SKM-1 (cell line): Measurements from ENCODE around the gene ULK2.

Source experiments
- DNase-seq: peaks from one replicate; lab custom pipeline; 2025; ENCODE audit not compliant: unreplicated experiment; lab: John Stamatoyannopoulos, UW

Gene ULK2

GRCh38 chr17:19728084-19728495 is 139.6 kb downstream of the ULK2 start:
- no peak for DNase-seq

GRCh38 chr17:19727501-19728078 is 140.1 kb downstream of the ULK2 start:
- DNase-seq = no peak

DNA sequence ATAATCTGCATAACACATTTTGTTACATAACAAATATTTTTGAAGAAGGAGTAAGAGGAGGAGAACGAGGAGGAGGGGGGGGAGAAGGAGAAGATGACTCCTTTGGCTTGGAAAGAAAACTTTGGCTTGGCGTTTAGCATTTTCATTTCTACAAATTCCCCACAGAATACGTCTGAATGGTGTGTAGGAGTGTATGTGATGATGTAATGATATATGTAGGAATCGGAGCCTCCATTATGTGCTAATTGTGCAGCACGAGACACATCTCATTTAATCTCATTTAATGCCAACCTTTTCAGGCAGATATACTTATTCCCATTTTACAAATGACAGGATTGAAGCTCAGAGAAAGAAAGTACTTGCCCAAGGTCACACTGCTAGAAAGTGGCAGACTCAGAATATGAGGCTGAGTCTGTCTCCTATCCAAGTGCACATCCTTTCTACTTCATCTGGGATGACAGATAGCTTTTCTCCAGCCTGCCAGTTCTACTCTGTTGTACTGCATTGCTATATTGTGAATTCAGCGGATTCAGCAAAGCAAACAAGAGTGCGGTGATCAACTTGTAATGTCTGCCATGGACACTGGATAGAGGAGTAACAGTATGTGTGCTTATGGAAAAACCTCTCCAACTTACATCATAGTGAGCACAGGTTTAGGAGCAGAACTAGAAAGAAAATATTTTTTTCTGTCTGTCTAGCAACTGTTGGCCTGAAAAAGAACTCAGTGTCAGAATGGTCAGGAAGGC is 140.9 kb downstream of the ULK2 start:
- DNase-seq = no peak

DNA sequence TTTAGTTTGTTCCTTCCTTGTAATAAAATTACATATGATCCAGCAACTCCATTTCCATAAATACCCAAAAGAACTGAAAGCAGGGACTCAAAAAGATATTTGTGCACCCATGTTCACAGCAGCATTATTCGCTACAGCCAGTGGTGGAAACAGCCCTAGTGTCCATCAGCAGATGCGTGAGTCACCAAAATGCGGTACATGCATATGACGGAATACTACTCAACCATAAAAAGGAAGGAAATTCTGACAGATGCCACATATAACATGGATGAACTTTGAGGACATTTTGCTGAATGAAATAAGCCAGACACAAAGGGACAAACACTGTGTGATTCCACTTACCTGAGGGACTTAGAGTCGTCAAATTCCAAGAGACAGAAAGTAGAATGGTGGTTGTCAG is 142.2 kb downstream of the ULK2 start:
- DNase-seq = no peak

DNA sequence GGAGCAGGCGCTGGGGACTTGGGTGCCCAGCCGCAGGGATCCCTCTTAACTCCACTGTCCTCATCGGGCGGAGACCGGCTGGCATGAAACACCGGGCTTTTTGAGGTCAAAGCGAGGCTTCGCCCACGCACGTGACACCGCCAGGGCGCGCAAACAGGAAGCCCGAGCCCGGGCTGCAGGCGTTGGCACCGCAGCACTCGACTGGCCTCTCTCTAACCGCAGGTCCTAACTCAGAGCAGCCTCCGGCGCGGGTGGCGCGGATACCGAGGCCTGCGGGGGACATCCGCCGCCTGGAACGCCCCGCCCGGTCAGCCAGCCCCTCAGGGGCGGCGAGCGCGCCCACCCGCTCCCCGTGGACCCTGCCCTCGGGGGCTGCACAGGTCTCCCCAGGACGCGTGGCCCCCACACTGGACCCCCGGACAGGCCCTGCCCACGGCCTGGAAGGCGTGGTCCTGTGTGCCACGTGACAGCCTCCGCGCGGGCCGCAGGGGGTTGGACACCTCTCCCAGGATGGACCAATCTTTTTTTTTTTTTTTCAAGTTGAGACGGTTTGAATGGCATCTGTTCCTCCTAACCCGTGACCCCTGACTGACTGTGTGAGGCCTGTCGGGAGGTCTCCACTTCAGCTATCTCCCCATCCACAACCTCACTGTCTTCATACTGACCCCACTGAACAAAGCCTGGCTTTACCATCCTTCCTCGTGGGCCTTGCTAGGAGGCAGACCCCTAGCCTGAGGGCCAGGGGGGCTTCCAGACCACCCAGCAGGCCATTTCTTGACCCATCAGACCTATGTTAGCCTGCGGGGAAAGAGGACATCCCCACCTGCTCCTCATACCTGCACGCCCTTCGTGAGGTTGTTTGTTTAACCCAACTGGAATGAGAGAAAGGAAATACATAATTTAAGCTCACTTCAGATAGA is 143.0 kb downstream of the ULK2 start:
- no peak for DNase-seq

GRCh38 chr17:19723964-19724363 is 143.8 kb downstream of the ULK2 start:
- no peak for DNase-seq
